Neuronal stem cell (in vitro differentiated cells): Measurements from ENCODE around the gene RANBP3.

Experiments used
- DNase-seq: peaks from one replicate; pipeline ENCODE4 v3.0.0-alpha.2; 2013; ENCODE audit warnings: low spot score
- H2AFZ ChIP-seq: one replicate; pipeline ENCODE4 v1.6.1; 2013; ENCODE audit warnings: mild to moderate bottlenecking, low read length, inconsistent platforms
- H2AK5ac ChIP-seq: 2 replicates; pipeline ENCODE4 v1.6.1; 2013; ENCODE audit warnings: low read depth, mild to moderate bottlenecking, inconsistent platforms, low read length, moderate library complexity, mixed read lengths
- H2BK120ac ChIP-seq: 2 replicates; pipeline ENCODE4 v1.6.1; 2013; ENCODE audit warnings: low read depth, mild to moderate bottlenecking, inconsistent platforms, low read length, moderate library complexity, mixed read lengths
- H2BK12ac ChIP-seq: one replicate; pipeline ENCODE4 v1.6.1; 2013; ENCODE audit warnings: low read length, inconsistent platforms
- H2BK15ac ChIP-seq: 2 replicates; pipeline ENCODE4 v1.6.1; 2013; ENCODE audit warnings: mild to moderate bottlenecking, low read length, inconsistent platforms, mixed read lengths
- H2BK5ac ChIP-seq: one replicate; pipeline ENCODE4 v1.6.1; 2013; ENCODE audit warnings: inconsistent platforms, mild to moderate bottlenecking, low read length, moderate library complexity
- H3K14ac ChIP-seq: one replicate; pipeline ENCODE4 v1.6.1; 2013; ENCODE audit warnings: low read length, inconsistent platforms
- H3K18ac ChIP-seq: 2 replicates; pipeline ENCODE4 v1.6.1; 2013; ENCODE audit warnings: low read length, inconsistent platforms
- H3K23ac ChIP-seq: 2 replicates; pipeline ENCODE4 v1.6.1; 2013; ENCODE audit warnings: low read depth, mild to moderate bottlenecking, mixed read lengths, low read length, inconsistent platforms; ENCODE audit not compliant: poor library complexity
- H3K27ac ChIP-seq: replicated peaks from 3 replicates; pipeline ENCODE4 v1.5.1; 2013; ENCODE audit warnings: low read length, inconsistent platforms
- H3K27me3 ChIP-seq, 3 experiments: 2 replicates each; pipeline ENCODE4 v1.6.1; 2013; ENCODE audit warnings: low read length in 3 of 3, mild to moderate bottlenecking in 2 of 3, inconsistent platforms in 1 of 3, low read depth in 1 of 3, mixed read lengths in 1 of 3, moderate library complexity in 1 of 3; ENCODE audit not compliant: control insufficient read depth in 3 of 3, insufficient read depth in 3 of 3
- H3K36me3 ChIP-seq, 2 donors: replicated peaks in 1 of 2; 2 replicates each; pipeline ENCODE4 v1.6.1; 2013; ENCODE audit warnings: low read length in 2 of 2; ENCODE audit not compliant: control insufficient read depth in 2 of 2, insufficient read depth in 2 of 2
- H3K4ac ChIP-seq: 2 replicates; pipeline ENCODE4 v1.6.1; 2013; ENCODE audit warnings: inconsistent platforms, mild to moderate bottlenecking, low read length, moderate library complexity
- H3K4me1 ChIP-seq, 2 donors: 1 replicate in 1 of 2; 2 replicates in 1 of 2; pipeline ENCODE4 v1.6.1; 2013; ENCODE audit warnings: low read length in 2 of 2, low read depth in 1 of 2; ENCODE audit not compliant: control insufficient read depth in 2 of 2, insufficient read depth in 1 of 2
- H3K4me2 ChIP-seq: one replicate; pipeline ENCODE4 v1.6.1; 2013; ENCODE audit warnings: mild to moderate bottlenecking, low read length, inconsistent platforms; ENCODE audit not compliant: insufficient read depth, poor library complexity, severe bottlenecking
- H3K4me3 ChIP-seq, 2 donors: 2 replicates each; pipeline ENCODE4 v1.5.1; 2013; ENCODE audit warnings: low read length in 2 of 2, mild to moderate bottlenecking in 2 of 2, inconsistent platforms in 1 of 2, moderate library complexity in 1 of 2
- H3K79me1 ChIP-seq: one replicate; pipeline ENCODE4 v1.6.1; 2013; ENCODE audit warnings: low read depth, mild to moderate bottlenecking, inconsistent platforms, low read length, moderate library complexity
- H3K9ac ChIP-seq: one replicate; pipeline ENCODE4 v1.6.1; 2013; ENCODE audit warnings: mild to moderate bottlenecking, low read depth, low read length, inconsistent platforms; ENCODE audit not compliant: poor library complexity
- H3K9me3 ChIP-seq, 2 donors: replicated peaks in 1 of 2; 2 replicates each; pipeline versions ENCODE3 to v1.6.1; 2013; ENCODE audit warnings: low read length in 2 of 2, mild to moderate bottlenecking in 2 of 2, inconsistent platforms in 1 of 2, low read depth in 1 of 2, mixed read lengths in 1 of 2, moderate library complexity in 1 of 2; ENCODE audit not compliant: control insufficient read depth in 2 of 2, insufficient read depth in 1 of 2
- H4K8ac ChIP-seq: one replicate; pipeline ENCODE4 v1.6.1; 2013; ENCODE audit warnings: low read depth, mild to moderate bottlenecking, inconsistent platforms, low read length, moderate library complexity
- H4K91ac ChIP-seq: one replicate; pipeline ENCODE4 v1.6.1; 2013; ENCODE audit warnings: low read length, low read depth, mild to moderate bottlenecking, inconsistent platforms; ENCODE audit not compliant: poor library complexity
- WGBS, 2 donors: extraction: QIAGEN DNeasy Blood & Tissue Kit; methylation state at CpG; one replicate each; pipeline ENCODE4 v1.1.7; 2013; ENCODE audit warnings: missing lambda C conversion rate in 2 of 2, mixed read lengths in 1 of 2; ENCODE audit not compliant: insufficient read length in 2 of 2, insufficient replicate concordance in 1 of 2; ENCODE audit errors: extremely low coverage in 2 of 2; 5-methylcytosine and 5-hydroxymethylcytosine counted together

RANBP3 gene

GRCh38 chr19:6023936-6024335 lies 46.0 kb upstream of the RANBP3 start:
- H3K9me3 ChIP-seq = peaks cover 0 to 1% of the 10 kb centered on the region in 2 donors
- no peak overlapping the region for H2AFZ ChIP-seq
- H3K18ac ChIP-seq = no peak overlapping the region
- no peak overlapping the region for H2BK12ac ChIP-seq
- H3K14ac ChIP-seq = no peak overlapping the region
- no CpG with 5 or more reads among the region's 12 CpGs for WGBS, 2 donors
- DNase-seq = no peak
- peaks cover 2 to 5% of the 10 kb centered on the region in 2 donors for H3K4me1 ChIP-seq
- H2BK15ac ChIP-seq = no peak overlapping the region
- no peak overlapping the region for H2BK120ac ChIP-seq
- no peak overlapping the region for H3K4me2 ChIP-seq
- no peak overlapping the region for H3K4me3 ChIP-seq
- H3K4ac ChIP-seq = no peak overlapping the region
- H3K79me1 ChIP-seq = no peaks in the 10 kb centered on the region
- H3K27me3 ChIP-seq = peaks cover 0 to 3% (median 0%) of the 10 kb centered on the region in 3 experiments
- no peak overlapping the region for H4K8ac ChIP-seq
- H3K9ac ChIP-seq = no peak overlapping the region
- H4K91ac ChIP-seq = no peak overlapping the region
- no peak overlapping the region for H2BK5ac ChIP-seq
- no peak overlapping the region for H3K27ac ChIP-seq
- H2AK5ac ChIP-seq = no peak overlapping the region
- peaks cover 0 to 49% of the 10 kb centered on the region in 2 donors for H3K36me3 ChIP-seq
- peak overlapping the region; percentile 2 for H3K23ac ChIP-seq

GRCh38 chr19:6023085-6023682 lies 45.2 kb upstream of the RANBP3 start:
- H3K27ac ChIP-seq = no peak overlapping the region
- peak overlapping the region; percentile 78 for H3K23ac ChIP-seq
- H2AK5ac ChIP-seq = no peak overlapping the region
- no peak overlapping the region for H3K14ac ChIP-seq
- no peak overlapping the region for H2AFZ ChIP-seq
- no peak overlapping the region for H3K4ac ChIP-seq
- no peak overlapping the region for H4K91ac ChIP-seq
- H3K27me3 ChIP-seq = peaks cover 0 to 3% (median 0%) of the 10 kb centered on the region in 3 experiments
- no CpG with 5 or more reads among the region's 21 CpGs for WGBS, 2 donors
- H3K4me2 ChIP-seq = no peak overlapping the region
- no peak overlapping the region for H2BK15ac ChIP-seq
- H3K18ac ChIP-seq = no peak overlapping the region
- no peak for DNase-seq
- H2BK120ac ChIP-seq = peak overlapping the region; percentile 27
- peak overlapping the region in 1 of 2 donors; percentile 4 for H3K4me3 ChIP-seq
- H2BK12ac ChIP-seq = no peak overlapping the region
- peak overlapping the region; percentile 72 for H3K9ac ChIP-seq
- H3K4me1 ChIP-seq = peaks cover 2 to 7% of the 10 kb centered on the region in 2 donors
- H4K8ac ChIP-seq = peak overlapping the region; percentile 83
- H2BK5ac ChIP-seq = peak overlapping the region; percentile 77
- H3K79me1 ChIP-seq = no peaks in the 10 kb centered on the region
- no peaks in the 10 kb centered on the region for H3K9me3 ChIP-seq
- H3K36me3 ChIP-seq = peaks cover 0 to 42% of the 10 kb centered on the region in 2 donors

DNA sequence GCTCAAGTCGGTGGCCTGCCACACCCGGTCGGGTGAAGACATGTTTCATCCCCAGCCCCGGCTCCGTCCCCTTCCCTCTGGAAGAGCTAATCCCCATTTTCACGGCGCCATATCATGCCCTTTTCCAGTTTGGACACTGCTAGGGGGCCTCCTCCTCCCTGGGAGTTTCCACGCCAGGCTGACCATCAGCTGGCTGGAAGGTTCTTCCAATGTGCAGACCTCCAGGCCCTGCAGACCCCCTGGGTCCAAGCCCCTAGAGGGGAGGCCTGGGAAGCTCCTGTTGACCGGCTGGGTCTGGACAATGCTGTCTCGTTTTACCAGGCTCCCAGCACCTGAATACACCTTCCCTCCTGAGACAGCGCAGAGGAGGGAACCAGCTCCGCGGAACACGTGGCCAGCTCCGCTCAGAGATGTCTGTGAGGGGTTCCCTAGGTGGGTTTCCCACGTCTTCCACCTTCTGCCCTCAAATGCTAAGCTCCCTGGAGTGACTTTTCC lies 44.7 kb upstream of the RANBP3 start:
- H3K4me3 ChIP-seq = no peak overlapping the region
- H3K79me1 ChIP-seq = no peaks in the 10 kb centered on the region
- no peak overlapping the region for H4K91ac ChIP-seq
- peaks cover 0 to 40% of the 10 kb centered on the region in 2 donors for H3K36me3 ChIP-seq
- peak overlapping the region; percentile 28 for H3K4me2 ChIP-seq
- no peak overlapping the region for H2BK120ac ChIP-seq
- no peaks in the 10 kb centered on the region for H3K9me3 ChIP-seq
- WGBS, 2 donors = no CpG with 5 or more reads among the region's 16 CpGs
- H2AFZ ChIP-seq = no peak overlapping the region
- H3K9ac ChIP-seq = no peak overlapping the region
- H3K4me1 ChIP-seq = peaks cover 2 to 7% of the 10 kb centered on the region in 2 donors
- H2BK5ac ChIP-seq = no peak overlapping the region
- H4K8ac ChIP-seq = no peak overlapping the region
- H3K18ac ChIP-seq = peak overlapping the region; percentile 11
- H2BK15ac ChIP-seq = no peak overlapping the region
- H2AK5ac ChIP-seq = no peak overlapping the region
- peak overlapping the region; percentile 44 for H2BK12ac ChIP-seq
- no peak overlapping the region for H3K4ac ChIP-seq
- DNase-seq = no peak
- H3K27ac ChIP-seq = no peak overlapping the region
- no peak overlapping the region for H3K14ac ChIP-seq
- H3K27me3 ChIP-seq = peaks cover 0 to 3% (median 0%) of the 10 kb centered on the region in 3 experiments
- no peak overlapping the region for H3K23ac ChIP-seq

DNA sequence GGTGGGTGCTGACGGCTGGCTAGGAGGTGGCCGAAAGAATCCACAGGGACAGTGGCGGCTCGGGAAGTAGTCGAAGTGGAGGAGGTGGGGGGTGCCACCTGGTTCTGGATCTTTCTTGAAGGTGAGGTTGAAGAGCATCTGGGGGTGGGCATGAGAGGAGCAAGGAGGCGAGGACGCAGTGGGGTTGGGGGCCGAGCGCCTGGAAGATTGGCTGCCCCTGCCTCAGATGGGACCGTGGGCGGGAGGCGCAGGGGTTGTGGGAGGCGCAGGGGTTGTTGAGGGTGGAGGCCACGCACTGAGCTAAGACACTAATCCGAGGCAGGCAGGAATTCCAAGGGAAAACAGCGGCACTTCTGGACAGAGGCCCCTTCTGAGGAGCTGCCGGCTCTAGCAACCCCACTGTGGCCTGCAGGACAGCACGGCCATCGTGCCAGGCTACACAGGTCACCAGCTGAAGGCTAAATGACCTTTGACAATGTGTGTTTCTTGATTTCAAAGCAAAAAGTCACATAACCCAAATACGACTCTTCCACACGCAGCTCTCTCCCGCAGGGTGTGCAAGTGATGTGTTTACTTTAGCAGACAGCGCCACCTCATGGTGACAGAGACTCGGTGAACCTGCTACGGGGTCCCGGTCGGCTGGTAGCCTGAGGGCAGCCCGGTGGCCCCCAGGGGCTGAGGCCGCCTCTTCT lies 44.1 kb upstream of the RANBP3 start:
- H2AK5ac ChIP-seq = peak overlapping the region; percentile 4
- no peak overlapping the region for H3K4me3 ChIP-seq
- no peak overlapping the region for H2BK120ac ChIP-seq
- WGBS, 2 donors = no CpG with 5 or more reads among the region's 29 CpGs
- H2BK12ac ChIP-seq = no peak overlapping the region
- H3K9ac ChIP-seq = peak overlapping the region; percentile 38
- peak overlapping the region; percentile 85 for H3K14ac ChIP-seq
- no peak overlapping the region for H2BK15ac ChIP-seq
- peaks cover 2 to 7% of the 10 kb centered on the region in 2 donors for H3K4me1 ChIP-seq
- no peaks in the 10 kb centered on the region for H3K79me1 ChIP-seq
- H4K8ac ChIP-seq = no peak overlapping the region
- peaks cover 0 to 3% (median 0%) of the 10 kb centered on the region in 3 experiments for H3K27me3 ChIP-seq
- H2AFZ ChIP-seq = no peak overlapping the region
- H4K91ac ChIP-seq = no peak overlapping the region
- no peak overlapping the region for H3K27ac ChIP-seq
- H3K4ac ChIP-seq = no peak overlapping the region
- peaks cover 0 to 35% of the 10 kb centered on the region in 2 donors for H3K36me3 ChIP-seq
- H3K9me3 ChIP-seq = no peaks in the 10 kb centered on the region
- peak overlapping the region; percentile 28 for H3K4me2 ChIP-seq
- H2BK5ac ChIP-seq = no peak overlapping the region
- peak overlapping the region; percentile 1 for H3K23ac ChIP-seq
- DNase-seq = peak; percentile 87
- peak overlapping the region; percentile 38 for H3K18ac ChIP-seq
